NB4 (cell line): Measurements from ENCODE around the gene MKRN1.

Experiments
- MYC ChIP-seq: IDR thresholded peaks from 2 replicates; pipeline ENCODE4 v1.6.1; 2011; ENCODE audit warnings: low read depth, low read length
- POLR2A ChIP-seq: IDR thresholded peaks from 2 replicates; pipeline ENCODE4 v1.6.1; 2011; ENCODE audit warnings: mild to moderate bottlenecking; ENCODE audit not compliant: insufficient read length; ENCODE audit errors: extremely low read depth
- TF ChIP-seq, protein P1 (sequence below): IDR thresholded peaks from one replicate; pipeline ENCODE4 v1.5.1; 2012; ENCODE audit warnings: low read depth, low read length
- TF ChIP-seq, protein P2 (sequence below): IDR thresholded peaks from 2 replicates; pipeline ENCODE4 v1.6.1; 2011; ENCODE audit warnings: low read depth, low read length

GRCh38 chr7:140509789-140510188 lies 30.5 kb upstream of the MKRN1 start:
- TF ChIP-seq POLR2A (no peak), MYC (no peak)
- TF ChIP-seq, protein P1, sequence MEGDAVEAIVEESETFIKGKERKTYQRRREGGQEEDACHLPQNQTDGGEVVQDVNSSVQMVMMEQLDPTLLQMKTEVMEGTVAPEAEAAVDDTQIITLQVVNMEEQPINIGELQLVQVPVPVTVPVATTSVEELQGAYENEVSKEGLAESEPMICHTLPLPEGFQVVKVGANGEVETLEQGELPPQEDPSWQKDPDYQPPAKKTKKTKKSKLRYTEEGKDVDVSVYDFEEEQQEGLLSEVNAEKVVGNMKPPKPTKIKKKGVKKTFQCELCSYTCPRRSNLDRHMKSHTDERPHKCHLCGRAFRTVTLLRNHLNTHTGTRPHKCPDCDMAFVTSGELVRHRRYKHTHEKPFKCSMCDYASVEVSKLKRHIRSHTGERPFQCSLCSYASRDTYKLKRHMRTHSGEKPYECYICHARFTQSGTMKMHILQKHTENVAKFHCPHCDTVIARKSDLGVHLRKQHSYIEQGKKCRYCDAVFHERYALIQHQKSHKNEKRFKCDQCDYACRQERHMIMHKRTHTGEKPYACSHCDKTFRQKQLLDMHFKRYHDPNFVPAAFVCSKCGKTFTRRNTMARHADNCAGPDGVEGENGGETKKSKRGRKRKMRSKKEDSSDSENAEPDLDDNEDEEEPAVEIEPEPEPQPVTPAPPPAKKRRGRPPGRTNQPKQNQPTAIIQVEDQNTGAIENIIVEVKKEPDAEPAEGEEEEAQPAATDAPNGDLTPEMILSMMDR = no peak
- TF ChIP-seq, protein P2, sequence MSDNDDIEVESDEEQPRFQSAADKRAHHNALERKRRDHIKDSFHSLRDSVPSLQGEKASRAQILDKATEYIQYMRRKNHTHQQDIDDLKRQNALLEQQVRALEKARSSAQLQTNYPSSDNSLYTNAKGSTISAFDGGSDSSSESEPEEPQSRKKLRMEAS = no peak
